ENCODE results near the gene PELI2.

- no peak for TF ChIP-seq CTCF (IDR thresholded peaks at IDR 0.05)
- TF ChIP-seq ZFX (IDR thresholded peaks at IDR 0.05; ENCODE audit: borderline replicate concordance): no peak
Observed at GRCh38 chr14:56075301-56075700, 42.9 kb upstream of the PELI2 start.

All from 22Rv1 (cell line).